Smooth muscle cell (in vitro differentiated cells): ENCODE results near the gene OR4D10. TPM values are rescaled to one million over a fixed set of nuclear protein-coding genes. Genes with fewer than 3 reads are reported as not detected.

Experiments
- DNase-seq: peaks from one replicate; lab custom pipeline; 2025; ENCODE audit not compliant: unreplicated experiment; lab: John Stamatoyannopoulos, UW
- H2AFZ ChIP-seq: fragments of 200-600 bp; sonication (generic); 2 replicates; pipeline ENCODE4 v1.6.0; 2016; ENCODE audit warnings: antibody characterized with exemption, low read depth, mild to moderate bottlenecking
- H3F3A ChIP-seq: fragments of 200-600 bp; sonication (generic); 2 replicates; pipeline ENCODE4 v1.6.0; 2017; ENCODE audit warnings: antibody characterized with exemption, low read depth
- H3K27ac ChIP-seq: fragments of 200-600 bp; sonication (generic); 2 replicates; pipeline ENCODE4 v1.5.1; 2016; ENCODE audit warnings: low read depth, mild to moderate bottlenecking
- H3K27me3 ChIP-seq: fragments of 200-600 bp; sonication (generic); 2 replicates; pipeline ENCODE4 v1.6.1; 2016; ENCODE audit warnings: low read depth, mild to moderate bottlenecking
- H3K36me3 ChIP-seq: fragments of 200-600 bp; sonication (generic); 2 replicates; pipeline ENCODE4 v1.5.1; 2016; ENCODE audit warnings: low read depth
- H3K4me1 ChIP-seq: fragments of 200-600 bp; sonication (generic); 2 replicates; pipeline ENCODE4 v1.5.1; 2016; ENCODE audit warnings: low read depth
- H3K4me2 ChIP-seq: fragments of 200-600 bp; sonication (generic); 2 replicates; pipeline ENCODE4 v1.6.0; 2016; ENCODE audit warnings: mild to moderate bottlenecking
- H3K4me3 ChIP-seq: fragments of 200-600 bp; sonication (generic); 2 replicates; pipeline ENCODE4 v1.5.1; 2016; ENCODE audit warnings: mild to moderate bottlenecking
- H3K79me2 ChIP-seq: fragments of 200-600 bp; sonication (generic); 2 replicates; pipeline ENCODE4 v1.6.0; 2016; ENCODE audit warnings: low read depth, mild to moderate bottlenecking
- H3K9ac ChIP-seq: fragments of 200-600 bp; sonication (generic); 2 replicates; pipeline ENCODE4 v1.6.0; 2016; ENCODE audit warnings: low read depth
- H3K9me3 ChIP-seq: fragments of 200-600 bp; sonication (generic); replicated peaks from 2 replicates; pipeline ENCODE4 v1.5.1; 2016; ENCODE audit warnings: low read depth
- H4K20me1 ChIP-seq: fragments of 200-600 bp; sonication (generic); 2 replicates; pipeline ENCODE4 v1.6.0; 2016; ENCODE audit warnings: low read depth
- WGBS: methylation state at CpG from one replicate; pipeline ENCODE4 v1.1.7; 2016; ENCODE audit warnings: low lambda C conversion rate; 5-methylcytosine and 5-hydroxymethylcytosine counted together
- polyA plus RNA-seq: library from polyadenylated mRNA; unstranded; fragments of >200 nt; fragmentation: Nextera tagmentation; extraction: Ambion mirVana; gene quantifications from 2 replicates; pipeline ENCODE4 v1.2.1, GENCODE V29; 2016
- total RNA-seq: library from RNA; depleted of rRNA; stranded (reverse); fragments of >200 nt; gene quantifications from 2 replicates; pipeline ENCODE4 v1.2.3, GENCODE V29; 2014
- TF ChIP-seq, protein P1 (sequence below): fragments of 200-600 bp; sonication (generic); IDR thresholded peaks from 2 replicates; pipeline ENCODE4 v1.5.1; 2017; ENCODE audit warnings: borderline replicate concordance, mild to moderate bottlenecking, antibody characterized with exemption; ENCODE audit not compliant: insufficient read depth, poor library complexity, severe bottlenecking

Gene OR4D10
- total RNA-seq (not detected in 2 replicates), polyA plus RNA-seq (not detected in 2 replicates)

DNA sequence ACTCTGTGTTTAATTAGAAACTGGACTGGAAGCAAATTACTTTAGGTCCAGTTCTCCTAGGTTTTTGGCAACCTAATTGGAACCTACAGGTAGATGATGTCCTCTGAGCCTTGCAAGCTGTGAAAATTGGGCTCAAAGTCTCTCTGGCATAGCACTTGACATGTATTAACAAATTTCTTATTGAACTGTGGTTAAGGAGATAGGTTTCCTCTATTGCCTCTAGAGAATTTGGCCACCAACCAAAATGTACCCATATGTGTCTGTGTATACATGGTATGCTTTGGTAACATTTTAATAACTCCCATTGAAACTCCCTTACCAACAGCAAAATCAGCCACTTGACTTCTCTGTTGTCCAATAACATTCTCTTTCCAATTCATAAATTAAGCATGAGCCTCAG, at the start of gene OR4D10:
Gene OR4D10, plus strand, starts transcription at position 301 of the 400 bp plus-strand sequence. CDS start 4,115 bp downstream, outside the sequence.
- H3K4me2 ChIP-seq, result no peak within 1 kb of the TSS
- no peak within 1 kb of the TSS for H3K27ac ChIP-seq
- no peaks in the 10 kb centered on the region for H3K9me3 ChIP-seq
- no peak for DNase-seq
- H3K27me3 ChIP-seq, result no peaks in the 10 kb centered on the region
- H3F3A ChIP-seq, result no peaks in the 10 kb centered on the region
- no peak within 1 kb of the TSS for H2AFZ ChIP-seq
- H3K36me3 ChIP-seq, result no peaks in the 10 kb centered on the region
- TF ChIP-seq, protein P1, sequence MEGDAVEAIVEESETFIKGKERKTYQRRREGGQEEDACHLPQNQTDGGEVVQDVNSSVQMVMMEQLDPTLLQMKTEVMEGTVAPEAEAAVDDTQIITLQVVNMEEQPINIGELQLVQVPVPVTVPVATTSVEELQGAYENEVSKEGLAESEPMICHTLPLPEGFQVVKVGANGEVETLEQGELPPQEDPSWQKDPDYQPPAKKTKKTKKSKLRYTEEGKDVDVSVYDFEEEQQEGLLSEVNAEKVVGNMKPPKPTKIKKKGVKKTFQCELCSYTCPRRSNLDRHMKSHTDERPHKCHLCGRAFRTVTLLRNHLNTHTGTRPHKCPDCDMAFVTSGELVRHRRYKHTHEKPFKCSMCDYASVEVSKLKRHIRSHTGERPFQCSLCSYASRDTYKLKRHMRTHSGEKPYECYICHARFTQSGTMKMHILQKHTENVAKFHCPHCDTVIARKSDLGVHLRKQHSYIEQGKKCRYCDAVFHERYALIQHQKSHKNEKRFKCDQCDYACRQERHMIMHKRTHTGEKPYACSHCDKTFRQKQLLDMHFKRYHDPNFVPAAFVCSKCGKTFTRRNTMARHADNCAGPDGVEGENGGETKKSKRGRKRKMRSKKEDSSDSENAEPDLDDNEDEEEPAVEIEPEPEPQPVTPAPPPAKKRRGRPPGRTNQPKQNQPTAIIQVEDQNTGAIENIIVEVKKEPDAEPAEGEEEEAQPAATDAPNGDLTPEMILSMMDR, result no peak
- no peaks in the 10 kb centered on the region for H3K4me1 ChIP-seq
- H3K4me3 ChIP-seq, result no peak within 1 kb of the TSS
- no peaks in the 10 kb centered on the region for H3K79me2 ChIP-seq
- no peaks in the 10 kb centered on the region for H4K20me1 ChIP-seq
- no peak within 1 kb of the TSS for H3K9ac ChIP-seq

DNA sequence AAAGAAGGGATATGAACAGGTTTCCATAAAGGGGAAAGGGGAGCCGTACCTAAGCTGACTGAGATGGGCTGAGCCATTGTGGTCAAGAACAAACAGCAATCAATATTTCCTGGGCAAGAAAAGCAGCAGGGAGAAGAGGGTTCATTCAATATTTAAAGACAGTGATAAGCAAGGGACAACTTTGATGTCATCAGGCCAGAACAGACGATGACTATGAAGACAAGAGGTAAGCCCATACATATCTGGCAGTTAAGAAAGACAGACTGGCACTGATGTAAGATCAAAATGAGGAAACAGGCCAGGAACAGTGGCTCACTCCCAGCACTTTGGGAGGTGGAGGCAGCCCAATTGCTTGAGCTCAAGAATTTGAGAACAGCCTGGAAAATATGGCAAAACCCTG, 49.3 kb upstream of the OR4D10 start:
- H3F3A ChIP-seq, result no peaks in the 10 kb centered on the region
- H3K4me3 ChIP-seq, result no peak overlapping the region
- H3K9me3 ChIP-seq, result no peaks in the 10 kb centered on the region
- TF ChIP-seq, protein P1, result no peak
- no peak overlapping the region for H3K4me2 ChIP-seq
- peaks cover 18% of the 10 kb centered on the region for H3K4me1 ChIP-seq
- H3K36me3 ChIP-seq, result no peaks in the 10 kb centered on the region
- no peaks in the 10 kb centered on the region for H4K20me1 ChIP-seq
- H3K9ac ChIP-seq, result no peak overlapping the region
- H3K27me3 ChIP-seq, result no peaks in the 10 kb centered on the region
- 77% methylated on average over 2 of the region's 2 CpGs for WGBS
- H2AFZ ChIP-seq, result no peak overlapping the region
- DNase-seq, result no peak
- H3K79me2 ChIP-seq, result no peaks in the 10 kb centered on the region
- no peak overlapping the region for H3K27ac ChIP-seq

DNA sequence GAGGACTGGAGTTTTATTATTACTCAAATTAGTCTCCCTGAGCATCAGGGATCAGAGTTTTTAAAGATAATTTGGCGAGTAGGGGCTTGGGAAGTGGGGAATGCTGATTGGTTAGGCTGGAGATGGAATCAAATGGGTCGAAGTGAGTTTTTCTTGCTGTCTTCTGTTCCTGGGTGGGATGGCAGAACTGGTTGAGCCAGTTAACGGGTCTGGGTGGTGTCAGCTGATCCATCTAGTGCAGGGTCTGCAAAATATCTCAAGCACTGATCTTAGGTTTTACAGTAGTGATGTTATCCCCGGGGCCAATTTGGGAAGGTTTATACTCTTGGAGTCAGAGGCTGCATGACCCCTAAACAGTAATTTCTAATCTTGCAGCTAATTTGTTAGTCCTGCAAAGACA, 48.0 kb upstream of the OR4D10 start:
- Histone ChIP-seq H3K27ac (no peak overlapping the region), H3K4me2 (no peak overlapping the region), H2AFZ (no peak overlapping the region), H3K79me2 (no peaks in the 10 kb centered on the region), H3K27me3 (no peaks in the 10 kb centered on the region), H3K36me3 (no peaks in the 10 kb centered on the region), H3K9me3 (no peaks in the 10 kb centered on the region), H3K9ac (no peak overlapping the region), H3K4me1 (peaks cover 18% of the 10 kb centered on the region), H4K20me1 (no peaks in the 10 kb centered on the region), H3K4me3 (no peak overlapping the region), H3F3A (no peaks in the 10 kb centered on the region)
- DNase-seq, result no peak
- TF ChIP-seq, protein P1, result no peak
- 32% methylated on average over 4 of the region's 4 CpGs for WGBS

DNA sequence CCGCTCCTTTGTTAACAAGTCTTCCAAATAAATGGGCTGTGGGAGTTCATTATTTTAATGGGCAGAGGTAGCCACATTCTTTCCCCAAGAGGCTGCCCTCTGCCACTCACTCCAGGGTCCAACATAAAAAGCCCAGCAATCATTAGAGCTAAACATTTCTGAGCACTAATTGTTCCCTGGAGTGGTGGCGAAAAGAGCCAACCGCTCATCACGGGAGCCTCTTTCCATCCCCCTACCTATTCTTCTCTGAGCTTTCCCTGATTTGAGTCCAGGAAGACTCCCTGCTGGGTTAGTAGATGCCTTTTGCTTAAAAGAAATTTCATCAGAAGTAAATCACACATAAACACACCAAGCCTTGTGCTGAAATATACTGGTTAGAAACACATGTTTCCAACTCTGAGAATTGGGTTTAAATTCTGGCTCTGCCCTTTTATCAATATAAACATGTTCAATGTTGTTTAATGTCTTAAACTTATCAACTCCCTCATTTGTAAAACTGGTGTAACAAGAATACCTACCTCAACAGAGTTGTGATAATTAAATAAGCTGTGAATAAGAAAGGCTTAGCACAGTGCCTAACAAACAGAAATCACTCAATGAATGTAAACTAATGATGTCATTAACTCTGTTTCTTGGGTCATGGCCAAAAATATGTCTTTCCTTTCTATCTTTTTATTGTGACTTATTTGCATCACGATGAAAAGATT, 46.6 kb upstream of the OR4D10 start, which contains the start of gene OR5A2:
Gene OR5A2, minus strand, starts transcription at position 53 of the 707 bp plus-strand sequence. CDS start 3,460 bp downstream, outside the sequence.
- Histone ChIP-seq H3K36me3 (no peaks in the 10 kb centered on the region), H3K4me3 (no peak within 1 kb of the TSS), H3K27ac (no peak within 1 kb of the TSS), H3K9ac (no peak within 1 kb of the TSS), H3K4me2 (no peak within 1 kb of the TSS), H3K4me1 (peaks cover 18% of the 10 kb centered on the region), H3K79me2 (no peaks in the 10 kb centered on the region), H2AFZ (no peak within 1 kb of the TSS), H4K20me1 (no peaks in the 10 kb centered on the region), H3K9me3 (no peaks in the 10 kb centered on the region), H3F3A (no peaks in the 10 kb centered on the region), H3K27me3 (no peaks in the 10 kb centered on the region)
- TF ChIP-seq, protein P1, result no peak
- DNase-seq, result no peak
- 38% methylated on average over 5 of the region's 5 CpGs for WGBS
